GM23338 (cell line): ENCODE measurements around the gene PCSK5. TPM values are rescaled to one million over a fixed set of nuclear protein-coding genes. Genes with fewer than 3 reads are reported as not detected.

Source experiments
- ATAC-seq: fragments of 200-7000 bp; cut with Tn5 transposase; 3 replicates; pipeline ENCODE4 v1.9.1; 2020
- DNase-seq: peaks from one replicate; pipeline ENCODE4 v3.0.0-alpha.2; 2015; ENCODE audit warnings: low spot score
- H2AFZ ChIP-seq: fragments of 200-600 bp; sonication (generic); 2 replicates; pipeline ENCODE4 v1.8.0; 2016; ENCODE audit warnings: antibody characterized with exemption, mild to moderate bottlenecking, moderate library complexity
- H3F3A ChIP-seq: fragments of 200-600 bp; sonication (generic); replicated peaks from 2 replicates; pipeline ENCODE4 v1.8.0; 2017; ENCODE audit warnings: antibody characterized with exemption, mixed run types, low read depth
- H3K27ac ChIP-seq: fragments of 200-600 bp; sonication (generic); 2 replicates; pipeline ENCODE4 v1.6.1; 2016; ENCODE audit warnings: low read depth
- H3K27me3 ChIP-seq: fragments of 200-600 bp; sonication (generic); 2 replicates; pipeline ENCODE4 v1.8.0; 2016; ENCODE audit warnings: mild to moderate bottlenecking, mixed run types, moderate library complexity; ENCODE audit not compliant: insufficient read depth
- H3K36me3 ChIP-seq: fragments of 200-600 bp; sonication (generic); 2 replicates; pipeline ENCODE4 v1.8.0; 2016; ENCODE audit warnings: mild to moderate bottlenecking; ENCODE audit not compliant: insufficient read depth
- H3K4me1 ChIP-seq: fragments of 200-600 bp; sonication (generic); 2 replicates; pipeline ENCODE4 v1.8.0; 2016; ENCODE audit warnings: mild to moderate bottlenecking, moderate library complexity; ENCODE audit not compliant: insufficient read depth
- H3K4me2 ChIP-seq: fragments of 200-600 bp; sonication (generic); 2 replicates; pipeline ENCODE4 v1.7.1; 2017; ENCODE audit warnings: mixed run types
- H3K4me3 ChIP-seq: fragments of 200-600 bp; sonication (generic); 2 replicates; pipeline ENCODE4 v1.6.1; 2016; ENCODE audit warnings: mixed run types
- H3K79me2 ChIP-seq: fragments of 200-600 bp; sonication (generic); replicated peaks from 2 replicates; pipeline ENCODE4 v1.8.0; 2017; ENCODE audit warnings: mild to moderate bottlenecking; ENCODE audit not compliant: insufficient read depth
- H3K9me2 ChIP-seq: fragments of 200-600 bp; sonication (generic); 2 replicates; pipeline ENCODE4 v1.8.0; 2017; ENCODE audit not compliant: insufficient read depth
- H4K20me1 ChIP-seq: fragments of 200-600 bp; sonication (generic); replicated peaks from 2 replicates; pipeline ENCODE4 v1.8.0; 2017; ENCODE audit warnings: mild to moderate bottlenecking; ENCODE audit not compliant: insufficient read depth
- H3K27ac Mint-ChIP-seq: 2 replicates; pipeline ENCODE4 v1.8.0; 2020; ENCODE audit warnings: inconsistent platforms, mild to moderate bottlenecking, moderate library complexity, mixed read lengths
- H3K27me3 Mint-ChIP-seq: 3 replicates; pipeline ENCODE4 v1.8.0; 2022; ENCODE audit warnings: low read depth, mild to moderate bottlenecking, moderate library complexity, mixed read lengths, inconsistent platforms; ENCODE audit not compliant: insufficient read depth, poor library complexity
- H3K36me3 Mint-ChIP-seq: 3 replicates; pipeline ENCODE4 v1.8.0; 2021; ENCODE audit warnings: low read depth, mild to moderate bottlenecking, inconsistent platforms, moderate library complexity, mixed read lengths
- H3K4me1 Mint-ChIP-seq: 3 replicates; pipeline ENCODE4 v1.8.0; 2020; ENCODE audit warnings: mild to moderate bottlenecking, inconsistent platforms, mixed read lengths
- H3K4me3 Mint-ChIP-seq: 3 replicates; pipeline ENCODE4 v1.8.0; 2021; ENCODE audit warnings: moderate library complexity, mild to moderate bottlenecking, inconsistent platforms, mixed read lengths
- H3K9me3 Mint-ChIP-seq: 3 replicates; pipeline ENCODE4 v1.8.0; 2020; ENCODE audit warnings: moderate library complexity, mild to moderate bottlenecking, inconsistent platforms, mixed read lengths
- CTCF ChIP-seq, 2 experiments: fragments of 200-600 bp in 1 of 2; sonication (generic) in 1 of 2; conservative IDR thresholded peaks; 2 replicates each; pipeline versions ENCODE4 v1.5.1 to v1.6.1; 2016 to 2017; ENCODE audit warnings: antibody characterized with exemption in 2 of 2, low read depth in 2 of 2, mild to moderate bottlenecking in 2 of 2, moderate library complexity in 1 of 2
- ETS1 ChIP-seq: IDR thresholded peaks from 2 replicates; pipeline ENCODE4 v1.6.1; 2016; ENCODE audit warnings: antibody characterized with exemption
- EZH2 ChIP-seq: fragments of 200-600 bp; sonication (generic); IDR thresholded peaks from one replicate; pipeline ENCODE4 v1.8.0; 2017; ENCODE audit warnings: antibody characterized with exemption, mild to moderate bottlenecking, low read depth; ENCODE audit not compliant: unreplicated experiment
- EZH2phosphoT487 ChIP-seq: fragments of 200-600 bp; sonication (generic); IDR thresholded peaks from one replicate; pipeline ENCODE4 v1.8.1; 2018; ENCODE audit warnings: antibody characterized with exemption; ENCODE audit not compliant: unreplicated experiment
- JUNB ChIP-seq: IDR thresholded peaks from one replicate; pipeline ENCODE4 v1.6.1; 2016; ENCODE audit warnings: antibody characterized with exemption; ENCODE audit not compliant: unreplicated experiment
- NANOG ChIP-seq: IDR thresholded peaks from 2 replicates; pipeline ENCODE4 v1.6.1; 2016; ENCODE audit warnings: antibody characterized with exemption, borderline replicate concordance
- POLR2AphosphoS5 ChIP-seq: IDR thresholded peaks from 2 replicates; pipeline ENCODE4 v1.6.1; 2016; ENCODE audit warnings: antibody characterized with exemption, low read depth
- STAT1 ChIP-seq: IDR thresholded peaks from one replicate; pipeline ENCODE4 v1.6.1; 2016; ENCODE audit warnings: antibody characterized with exemption; ENCODE audit not compliant: unreplicated experiment
- ZNF114 ChIP-seq: fragments of 250-450 bp; sonication (Bioruptor Pico); IDR thresholded peaks from 2 replicates; pipeline ENCODE4 v1.5.0; 2020; ENCODE audit warnings: mild to moderate bottlenecking, moderate library complexity
- ZNF331 ChIP-seq: fragments of 250-450 bp; sonication (Bioruptor Pico); IDR thresholded peaks from 2 replicates; pipeline ENCODE4 v1.5.0; 2020; ENCODE audit warnings: low read depth, mild to moderate bottlenecking, moderate library complexity
- polyA plus RNA-seq: library from polyadenylated mRNA; unstranded; fragments of >200 nt; fragmentation: Nextera tagmentation; extraction: Ambion mirVana; gene quantifications from 2 replicates; pipeline ENCODE4 v1.2.1, GENCODE V29; 2016
- total RNA-seq: library from RNA; depleted of rRNA; stranded (reverse); fragments of >200 nt; shearing (Covaris generic); gene quantifications from 2 replicates; pipeline ENCODE4 v1.2.3, GENCODE V29; 2014

Gene PCSK5
- total and polyA plus RNA-seq, 2 experiments from 2014 or later = 12.3 to 34.8 TPM

- peaks cover 45% of the 10 kb centered on the region for H3K4me1 ChIP-seq
- peaks cover 100% of the 10 kb centered on the region for H3K79me2 ChIP-seq
- no peak overlapping the region for H3K4me3 ChIP-seq
- H3K4me3 Mint-ChIP-seq = no peak overlapping the region
- H3K9me3 Mint-ChIP-seq = no peaks in the 10 kb centered on the region
- H3F3A ChIP-seq = no peaks in the 10 kb centered on the region
- no peaks in the 10 kb centered on the region for H3K27me3 ChIP-seq
- no peak overlapping the region for H2AFZ ChIP-seq
- no peak overlapping the region for H3K27ac ChIP-seq
- ATAC-seq (no peak), DNase-seq (no peak)
- peaks cover 5% of the 10 kb centered on the region; the same call in 1 of the 2 replicates for H3K9me2 ChIP-seq
- TF ChIP-seq STAT1 (no peak), CTCF (conservative IDR thresholded peaks at IDR 0.05; ENCODE audit: low read depth in 2 of 2) (no peak), EZH2 (no peak), ETS1 (no peak), EZH2phosphoT487 (no peak), NANOG (no peak), ZNF331 (no peak), POLR2AphosphoS5 (no peak)
- no peaks in the 10 kb centered on the region for H3K36me3 Mint-ChIP-seq
- H3K36me3 ChIP-seq = no peaks in the 10 kb centered on the region
- H3K4me2 ChIP-seq = no peak overlapping the region
- peaks cover 6% of the 10 kb centered on the region for H4K20me1 ChIP-seq
- peaks cover 42% of the 10 kb centered on the region for H3K4me1 Mint-ChIP-seq
- H3K27ac Mint-ChIP-seq = no peak overlapping the region
- H3K27me3 Mint-ChIP-seq = peaks cover 1% of the 10 kb centered on the region
Observed at GRCh38 chr9:75914002-75914401, 23.5 kb downstream of the PCSK5 start.

GRCh38 chr9:75914883-75915452 is 24.5 kb downstream of the PCSK5 start:
- no peak for TF ChIP-seq ZNF114 (CRISPR knock-in tag)
- no peak for TF ChIP-seq JUNB
- TF ChIP-seq POLR2AphosphoS5 = no peak
- peaks cover 5% of the 10 kb centered on the region; the same call in 1 of the 2 replicates for H3K9me2 ChIP-seq
- no peak for ATAC-seq
- no peaks in the 10 kb centered on the region for H3K9me3 Mint-ChIP-seq
- H3K36me3 ChIP-seq = no peaks in the 10 kb centered on the region
- no peak overlapping the region for H3K4me3 Mint-ChIP-seq
- H3K36me3 Mint-ChIP-seq = no peaks in the 10 kb centered on the region
- no peaks in the 10 kb centered on the region for H3K27me3 ChIP-seq
- no peak overlapping the region for H3K27ac Mint-ChIP-seq
- peaks cover 42% of the 10 kb centered on the region for H3K4me1 ChIP-seq
- no peaks in the 10 kb centered on the region for H3F3A ChIP-seq
- peaks cover 6% of the 10 kb centered on the region for H4K20me1 ChIP-seq
- H3K79me2 ChIP-seq = peaks cover 100% of the 10 kb centered on the region
- H3K4me3 ChIP-seq = no peak overlapping the region
- H3K4me1 Mint-ChIP-seq = peaks cover 39% of the 10 kb centered on the region
- no peak overlapping the region for H3K27ac ChIP-seq
- H2AFZ ChIP-seq = no peak overlapping the region
- no peak for DNase-seq
- no peak overlapping the region for H3K4me2 ChIP-seq
- no peaks in the 10 kb centered on the region for H3K27me3 Mint-ChIP-seq
